ENCODE results near the gene AP2A2. TPM values are rescaled to one million over a fixed set of nuclear protein-coding genes. Genes with fewer than 3 reads are reported as not detected.
A peak's percentile ranks its signal among the peaks of the same experiment; 100 is the strongest.

The AP2A2 gene
- total RNA-seq, 2 experiments from 2014 or later = 24.9 to 43.0 TPM

- intact Hi-C loops (cut with micrococcal nuclease; ENCODE audit: unreplicated experiment) = loop anchor here (5.0 kb wide), 1 partner anchor 405 kb away; the partner anchor contains the start of gene RNH1
These were observed 13.8 kb upstream of the AP2A2 start for GRCh38 chr11:911890-912219.

GRCh38 chr11:912266-912665, 13.4 kb upstream of the AP2A2 start:
- Histone ChIP-seq H3K79me2 (ENCODE audit: insufficient read depth, low read depth, low read length) (peaks cover 19% of the 10 kb centered on the region), H2AFZ (ENCODE audit: low read length) (no peak overlapping the region), H4K20me1 (ENCODE audit: insufficient read depth, low read length) (no peaks in the 10 kb centered on the region; the same call in 1 of the 2 replicates), H3K4me1 (ENCODE audit: insufficient read depth, low read length, poor library complexity, severe bottlenecking) (peaks cover 35% of the 10 kb centered on the region), H3K4me2 (ENCODE audit: low read length) (peak overlapping the region; percentile 70), H3K9me3 (ENCODE audit: low read length) (no peaks in the 10 kb centered on the region), H3K36me3 (ENCODE audit: insufficient read depth, low read length) (no peaks in the 10 kb centered on the region; the same call in 1 of the 2 replicates), H3K4me3 (ENCODE audit: low read depth, low read length, poor library complexity, severe bottlenecking) (no peak overlapping the region), H3K9me2 (ENCODE audit: insufficient read depth, low read length) (no peaks in the 10 kb centered on the region), H3K27ac (ENCODE audit: low read depth, low read length, poor library complexity, severe bottlenecking) (no peak overlapping the region)
- no peak for DNase-seq (ENCODE audit: low spot score)
- CTCF ChIA-PET (ENCODE audit: unreplicated experiment) = no interaction called here
- BruUV-seq (replicated peaks) = no TSS peak
- POLR2A ChIA-PET = interaction anchor here (1.2 kb wide), 1 partner anchor 15 kb away, joined by 4 read pairs; no protein-coding TSS in a partner anchor
- intact Hi-C loops (cut with micrococcal nuclease; ENCODE audit: unreplicated experiment) = loop anchor here (5.0 kb wide), 1 partner anchor 405 kb away; the partner anchor contains the start of gene RNH1
- TF ChIP-seq CTCF (conservative IDR thresholded peaks at IDR 0.05; ENCODE audit: low read length) = no peak
- no peak for TF ChIP-seq EZH2phosphoT487 (IDR thresholded peaks at IDR 0.05; ENCODE audit: borderline replicate concordance, low read depth, low read length)

More at GRCh38 chr11:911890-912219, 13.8 kb upstream of the AP2A2 start:
- Histone ChIP-seq H3K4me3 (ENCODE audit: low read depth, low read length, poor library complexity, severe bottlenecking) (peak overlapping the region; percentile 88), H3K79me2 (ENCODE audit: insufficient read depth, low read depth, low read length) (peaks cover 19% of the 10 kb centered on the region), H4K20me1 (ENCODE audit: insufficient read depth, low read length) (no peaks in the 10 kb centered on the region; the same call in 1 of the 2 replicates), H3K36me3 (ENCODE audit: insufficient read depth, low read length) (peaks cover 2% of the 10 kb centered on the region; the same call in 1 of the 2 replicates), H3K4me1 (ENCODE audit: insufficient read depth, low read length, poor library complexity, severe bottlenecking) (peaks cover 35% of the 10 kb centered on the region), H3K4me2 (ENCODE audit: low read length) (peak overlapping the region; percentile 70), H3K9me2 (ENCODE audit: insufficient read depth, low read length) (no peaks in the 10 kb centered on the region), H3K27ac (ENCODE audit: low read depth, low read length, poor library complexity, severe bottlenecking) (no peak overlapping the region), H2AFZ (ENCODE audit: low read length) (peak overlapping the region; percentile 66; the same call in 1 of the 2 replicates), H3K9me3 (ENCODE audit: low read length) (no peaks in the 10 kb centered on the region)
- no peak for DNase-seq (ENCODE audit: low spot score)
- no TSS peak for BruUV-seq (replicated peaks)
- ChIA-PET CTCF (ENCODE audit: unreplicated experiment) (no interaction called here), POLR2A (interaction anchor here (1.2 kb wide), 1 partner anchor 15 kb away, joined by 4 read pairs; no protein-coding TSS in a partner anchor)
- TF ChIP-seq CTCF (conservative IDR thresholded peaks at IDR 0.05; ENCODE audit: low read length) (no peak), EZH2phosphoT487 (IDR thresholded peaks at IDR 0.05; ENCODE audit: borderline replicate concordance, low read depth, low read length) (no peak)

GRCh38 chr11:913043-913442, 12.6 kb upstream of the AP2A2 start:
- no peak for DNase-seq (ENCODE audit: low spot score)
- Histone ChIP-seq H3K4me3 (ENCODE audit: low read depth, low read length, poor library complexity, severe bottlenecking) (no peak overlapping the region), H3K4me2 (ENCODE audit: low read length) (no peak overlapping the region), H3K27ac (ENCODE audit: low read depth, low read length, poor library complexity, severe bottlenecking) (no peak overlapping the region), H2AFZ (ENCODE audit: low read length) (no peak overlapping the region), H3K9me3 (ENCODE audit: low read length) (no peaks in the 10 kb centered on the region), H4K20me1 (ENCODE audit: insufficient read depth, low read length) (no peaks in the 10 kb centered on the region; the same call in 1 of the 2 replicates), H3K9me2 (ENCODE audit: insufficient read depth, low read length) (no peaks in the 10 kb centered on the region), H3K4me1 (ENCODE audit: insufficient read depth, low read length, poor library complexity, severe bottlenecking) (peaks cover 27% of the 10 kb centered on the region), H3K36me3 (ENCODE audit: insufficient read depth, low read length) (no peaks in the 10 kb centered on the region; the same call in 1 of the 2 replicates), H3K79me2 (ENCODE audit: insufficient read depth, low read depth, low read length) (peaks cover 19% of the 10 kb centered on the region)
- TF ChIP-seq EZH2phosphoT487 (IDR thresholded peaks at IDR 0.05; ENCODE audit: borderline replicate concordance, low read depth, low read length) (no peak), CTCF (conservative IDR thresholded peaks at IDR 0.05; ENCODE audit: low read length) (no peak)
- ChIA-PET CTCF (ENCODE audit: unreplicated experiment) (no interaction called here), POLR2A (no interaction called here)
- no TSS peak for BruUV-seq (replicated peaks)
- intact Hi-C loops (cut with micrococcal nuclease; ENCODE audit: unreplicated experiment) = loop anchor here (5.0 kb wide), 1 partner anchor 406 kb away; the partner anchor contains the start of gene RNH1

All from OCI-LY7 (cell line).